K562 (cell line): ENCODE data around the gene CMTR1. TPM values are rescaled to one million over a fixed set of nuclear protein-coding genes. Genes with fewer than 3 reads are reported as not detected.

Experiments
- CHD2 ChIP-seq: IDR thresholded peaks from 2 replicates; pipeline ENCODE4 v1.6.1; 2011; ENCODE audit warnings: low read depth, low read length
- CLOCK ChIP-seq: fragments of 250-450 bp; sonication (Bioruptor Pico); IDR thresholded peaks from 2 replicates; pipeline ENCODE4 v1.4.0; 2020; ENCODE audit warnings: mild to moderate bottlenecking, moderate library complexity, borderline replicate concordance
- CSDE1 ChIP-seq, 2 experiments: fragments of 450-650 bp; IDR thresholded peaks; 2 replicates each; pipeline ENCODE4 v1.6.1; 2016; ENCODE audit warnings: mild to moderate bottlenecking in 1 of 2
- ERF ChIP-seq: fragments of 450-650 bp; formaldehyde crosslinking; IDR thresholded peaks from 2 replicates; pipeline ENCODE4 v1.4.0; 2020; ENCODE audit warnings: mild to moderate bottlenecking, mixed read lengths
- KDM4B ChIP-seq, 2 experiments: fragments of 450-650 bp in 1 of 2; sonication (generic) in 1 of 2; IDR thresholded peaks; 2 replicates each; pipeline ENCODE4 v1.6.1; 2016 to 2017; ENCODE audit warnings: borderline replicate concordance in 2 of 2, antibody characterized with exemption in 1 of 2, low read depth in 1 of 2, mild to moderate bottlenecking in 1 of 2
- KLF13 ChIP-seq: fragments of 450-650 bp; IDR thresholded peaks from 2 replicates; pipeline ENCODE4 v1.6.1; 2016; ENCODE audit warnings: missing genetic modification characterization, low read depth, mild to moderate bottlenecking, missing compliant biosample characterization, moderate library complexity, borderline replicate concordance
- MAFF ChIP-seq: IDR thresholded peaks from 2 replicates; pipeline ENCODE4 v1.6.1; 2012; ENCODE audit warnings: low read length, improper control_type of control experiment
- NFRKB ChIP-seq: fragments of 450-650 bp; IDR thresholded peaks from 2 replicates; pipeline ENCODE4 v1.6.1; 2016; ENCODE audit warnings: low read depth
- NRF1 ChIP-seq, 2 experiments: fragments of 450-650 bp; IDR thresholded peaks in 1 of 2; conservative IDR thresholded peaks in 1 of 2; 2 replicates each; pipeline ENCODE4 v1.6.1; 2014; ENCODE audit warnings: mild to moderate bottlenecking in 2 of 2
- RFX7 ChIP-seq: fragments of 250-450 bp; sonication (Bioruptor Pico); IDR thresholded peaks from 2 replicates; pipeline ENCODE4 v1.5.1; 2021; ENCODE audit warnings: mild to moderate bottlenecking
- TAF9B ChIP-seq: fragments of 450-650 bp; IDR thresholded peaks from 2 replicates; pipeline ENCODE4 v1.6.1; 2018; ENCODE audit warnings: mild to moderate bottlenecking; ENCODE audit not compliant: partially characterized antibody
- TBL1XR1 ChIP-seq, 2 experiments: IDR thresholded peaks; 2 replicates each; pipeline ENCODE4 v1.6.1; 2012; ENCODE audit warnings: improper control_type of control experiment in 2 of 2, low read length in 2 of 2, mild to moderate bottlenecking in 1 of 2
- TFAM ChIP-seq: fragments of 250-450 bp; sonication (Bioruptor Pico); conservative IDR thresholded peaks from 2 replicates; pipeline ENCODE4 v1.5.0; 2021; ENCODE audit warnings: mild to moderate bottlenecking, moderate library complexity
- TRIM25 ChIP-seq: fragments of 450-650 bp; IDR thresholded peaks from 2 replicates; pipeline ENCODE4 v1.7.0; 2016; ENCODE audit warnings: borderline replicate concordance
- TSC22D4 ChIP-seq: fragments of 450-650 bp; IDR thresholded peaks from 2 replicates; pipeline ENCODE4 v1.6.1; 2016; ENCODE audit warnings: missing genetic modification characterization, missing biosample characterization, control low read depth
- ZBTB43 ChIP-seq: sonication (generic); formaldehyde crosslinking; IDR thresholded peaks from 2 replicates; pipeline ENCODE4 v1.8.0; 2023; ENCODE audit warnings: mild to moderate bottlenecking, missing genetic modification reagents
- ZNF134 ChIP-seq: fragments of 250-450 bp; sonication (Bioruptor Pico); conservative IDR thresholded peaks from 2 replicates; pipeline ENCODE4 v1.4.0; 2020
- ZNF384 ChIP-seq: IDR thresholded peaks from 2 replicates; pipeline ENCODE4 v1.6.1; 2012; ENCODE audit warnings: low read depth, low read length, improper control_type of control experiment
- ZNF512 ChIP-seq: IDR thresholded peaks from 2 replicates; pipeline ENCODE4 v1.6.1; 2016; ENCODE audit warnings: missing genetic modification characterization, missing compliant biosample characterization
- ZNF561 ChIP-seq: fragments of 450-650 bp; formaldehyde crosslinking; conservative IDR thresholded peaks from 2 replicates; pipeline ENCODE4 v1.4.0; 2020; ENCODE audit warnings: mild to moderate bottlenecking, moderate library complexity
- ZNF586 ChIP-seq: fragments of 450-650 bp; formaldehyde crosslinking; conservative IDR thresholded peaks from 2 replicates; pipeline ENCODE4 v1.4.0; 2020; ENCODE audit warnings: mild to moderate bottlenecking, moderate library complexity
- polyA plus RNA-seq, 8 experiments: library from polyadenylated mRNA; depleted of rRNA in 4 of 8; stranded (reverse) in 5 of 8; unstranded in 3 of 8; fragments of >200 nt; fragmentation: Nextera tagmentation in 2 of 8; fragmentation: Illumina TruSeq in 1 of 8; extraction: Ambion mirVana in 2 of 8; extraction: Trizol in 1 of 8; gene quantifications; 2 replicates each; pipeline versions ENCODE4 v1.2.1 to v1.2.3, GENCODE V29; 2011 to 2014; ENCODE audit warnings: inconsistent platforms in 1 of 8, missing spikeins in 1 of 8
- total RNA-seq, 7 experiments: library from RNA; depleted of rRNA in 6 of 7; stranded (reverse); fragments of >200 nt in 6 of 7; fragmentation: Illumina TruSeq in 2 of 7; extraction: Trizol in 2 of 7; gene quantifications; 2 replicates each; pipeline versions ENCODE4 v1.2.1 to v1.2.3, GENCODE V29; 2011 to 2021; ENCODE audit warnings: low replicate concordance in 1 of 7

Gene CMTR1
- total and polyA plus RNA-seq, 9 of the 15 experiments (the other 6 are each of a cell fraction or from before 2014, with no cell fraction given), result 2.9 to 63.5 (median 49.5) TPM

- TF ChIP-seq CHD2 (0 out of 2 replicates have a peak, but pooled peaks have one; percentile 52), TBL1XR1 (IDR thresholded peaks at IDR 0.05; ENCODE audit: low read length in 2 of 2) (peak in 1 of 2 experiments; percentile 45; a peak in 1 of 4 replicates), NFRKB (peak; percentile 61; the same call in 1 of the 2 replicates), CLOCK (CRISPR knock-in tag) (no peak), ZNF512 (tag) (no peak), TSC22D4 (tag) (no peak), MAFF (no peak), CSDE1 (IDR thresholded peaks at IDR 0.05) (peak in 1 of 2 experiments; percentile 95; a peak in 2 of 4 replicates), TRIM25 (no peak), TAF9B (no peak), KLF13 (tag) (peak; percentile 55; the same call in 1 of the 2 replicates), ZNF561 (no peak), ZNF586 (no peak), ZBTB43 (CRISPR knock-in tag) (no peak), KDM4B (IDR thresholded peaks at IDR 0.05; ENCODE audit: borderline replicate concordance in 2 of 2, low read depth in 1 of 2) (no peak), ZNF384 (no peak), ZNF134 (CRISPR knock-in tag) (peak; percentile 84), TFAM (CRISPR knock-in tag) (no peak), NRF1 (conservative IDR thresholded peaks at IDR 0.05 in 1 of 2, IDR thresholded peaks at IDR 0.05 in 1 of 2) (peak; percentile 99), ERF (CRISPR knock-in tag) (no peak), RFX7 (CRISPR knock-in tag) (no peak)
Observed at GRCh38 chr6:37499433-37500293, 66.6 kb downstream of the CMTR1 start, which contains the start of gene CCDC167 (continued).
